ENCODE results near the gene ANGPTL8.

Gene ANGPTL8

GRCh38 chr19:11209839-11210655 is 29.4 kb upstream of the ANGPTL8 start:
- ChIA-PET POLR2A (no interaction called here), CTCF (no interaction called here)
- no peak for DNase-seq (ENCODE audit: extremely low spot score)
- TF ChIP-seq CTCF (IDR thresholded peaks at IDR 0.05; ENCODE audit: control extremely low read depth, extremely low read depth, low read depth, missing control alignments): no peak

- DNase-seq (ENCODE audit: extremely low spot score): no peak
- ChIA-PET CTCF (no interaction called here), POLR2A (no interaction called here)
- TF ChIP-seq CTCF (IDR thresholded peaks at IDR 0.05; ENCODE audit: control extremely low read depth, extremely low read depth, low read depth, missing control alignments): no peak
These were observed 28.8 kb upstream of the ANGPTL8 start for GRCh38 chr19:11210656-11210928.

GRCh38 chr19:11214387-11214786 is 25.0 kb upstream of the ANGPTL8 start:
- ChIA-PET CTCF (interaction anchor here (1.4 to 1.5 kb wide), 2 partner anchors 13 to 76 kb away, joined by 3 read pairs; no protein-coding TSS in a partner anchor), POLR2A (interaction anchor here (0.7 kb wide), 1 partner anchor 16 kb away, joined by 6 read pairs; no protein-coding TSS in a partner anchor)
- TF ChIP-seq CTCF (IDR thresholded peaks at IDR 0.05; ENCODE audit: control extremely low read depth, extremely low read depth, low read depth, missing control alignments): no peak
- DNase-seq (ENCODE audit: extremely low spot score): no peak

GRCh38 chr19:11221082-11221598 is 18.3 kb upstream of the ANGPTL8 start:
- ChIA-PET POLR2A (no interaction called here), CTCF (no interaction called here)
- DNase-seq (ENCODE audit: extremely low spot score): no peak
- no peak for TF ChIP-seq CTCF (IDR thresholded peaks at IDR 0.05; ENCODE audit: control extremely low read depth, extremely low read depth, low read depth, missing control alignments)

- TF ChIP-seq CTCF (IDR thresholded peaks at IDR 0.05; ENCODE audit: control extremely low read depth, extremely low read depth, low read depth, missing control alignments): no peak
- ChIA-PET POLR2A (no interaction called here), CTCF (interaction anchor here (0.9 kb wide), 1 partner anchor 19 kb away, joined by 3 read pairs; no protein-coding TSS in a partner anchor)
- DNase-seq (ENCODE audit: extremely low spot score): no peak
These were observed 16.2 kb upstream of the ANGPTL8 start for GRCh38 chr19:11223200-11223599.

- CTCF ChIA-PET: no interaction called here
- POLR2A ChIA-PET: interaction anchor here (0.6 kb wide), 1 partner anchor 121 kb away, joined by 8 read pairs; no protein-coding TSS in a partner anchor
- TF ChIP-seq CTCF (IDR thresholded peaks at IDR 0.05; ENCODE audit: control extremely low read depth, extremely low read depth, low read depth, missing control alignments): no peak
- no peak for DNase-seq (ENCODE audit: extremely low spot score)
These were observed 15.0 kb upstream of the ANGPTL8 start for GRCh38 chr19:11224429-11224828.
